ENCODE data around the gene CA10. TPM values are rescaled to one million over a fixed set of nuclear protein-coding genes. Genes with fewer than 3 reads are reported as not detected.

Gene CA10
- total and polyA plus RNA-seq, 2 donors (not counting 1 experiment from before 2014, with no cell fraction given), result not detected

DNA sequence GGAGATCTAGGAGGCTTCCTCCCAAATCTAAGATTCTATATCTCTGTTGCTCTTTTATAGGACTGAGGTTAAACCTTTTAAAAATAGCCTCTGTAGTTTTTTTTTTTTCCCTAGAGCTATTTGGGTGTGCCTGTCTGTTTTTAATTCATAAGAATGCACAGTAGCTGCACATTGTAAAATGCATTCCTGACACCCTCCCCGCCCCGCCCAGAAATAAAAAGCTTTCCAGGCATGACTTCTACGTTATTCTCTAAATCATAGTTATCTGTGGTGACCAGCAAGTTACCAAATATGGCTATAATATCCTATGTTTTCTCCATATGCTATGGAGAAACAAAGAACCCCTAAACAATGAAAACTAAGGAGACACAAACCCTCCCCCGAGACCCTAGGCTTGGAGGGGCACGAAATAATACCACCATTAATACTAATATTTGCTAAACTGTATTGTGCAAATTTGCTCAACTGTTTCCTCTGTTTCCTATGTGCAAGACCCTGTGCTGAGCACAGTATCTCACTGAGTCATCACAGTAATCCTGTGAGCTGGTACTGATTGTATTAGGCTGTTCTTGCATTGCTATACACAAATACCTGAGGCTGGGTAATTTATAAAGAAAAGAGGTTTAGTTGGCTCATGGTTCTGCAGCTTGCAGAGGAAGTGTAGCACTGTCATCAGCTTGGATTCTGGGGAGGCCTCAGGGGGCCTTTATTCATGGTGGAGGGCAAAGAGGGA is 388.3 kb downstream of the CA10 start:
- Histone ChIP-seq H3K4me3 (replicated peaks in 1 of 4; ENCODE audit: control extremely low read depth in 1 of 4, insufficient read depth in 1 of 4, low read depth in 3 of 4, low read length in 4 of 4) (no peak overlapping the region), H3K4me2 (ENCODE audit: extremely low read depth, insufficient read depth, low read length) (no peak overlapping the region), H4K20me1 (ENCODE audit: control insufficient read depth, extremely low read depth, insufficient read depth, low read length) (no peaks in the 10 kb centered on the region), H3K9ac (ENCODE audit: insufficient read depth, low read length) (no peak overlapping the region), H3K27ac (ENCODE audit: insufficient read depth, low read length) (no peak overlapping the region), H3K79me2 (ENCODE audit: control insufficient read depth, insufficient read depth, low read length) (no peaks in the 10 kb centered on the region), H2AFZ (ENCODE audit: low read length) (no peak overlapping the region), H3K4me1 (ENCODE audit: control insufficient read depth, extremely low read depth, insufficient read depth, low read length) (no peaks in the 10 kb centered on the region), H3K36me3 (ENCODE audit: control insufficient read depth, insufficient read depth, low read length) (no peaks in the 10 kb centered on the region), H3K27me3 (ENCODE audit: control insufficient read depth, insufficient read depth, low read length) (no peaks in the 10 kb centered on the region), H3K9me3 (ENCODE audit: control insufficient read depth, insufficient read depth, low read depth, low read length) (no peaks in the 10 kb centered on the region)
- no peak for TF ChIP-seq EZH2 (IDR thresholded peaks at IDR 0.05; ENCODE audit: low read length, missing control alignments)
- TF ChIP-seq, protein P1, sequence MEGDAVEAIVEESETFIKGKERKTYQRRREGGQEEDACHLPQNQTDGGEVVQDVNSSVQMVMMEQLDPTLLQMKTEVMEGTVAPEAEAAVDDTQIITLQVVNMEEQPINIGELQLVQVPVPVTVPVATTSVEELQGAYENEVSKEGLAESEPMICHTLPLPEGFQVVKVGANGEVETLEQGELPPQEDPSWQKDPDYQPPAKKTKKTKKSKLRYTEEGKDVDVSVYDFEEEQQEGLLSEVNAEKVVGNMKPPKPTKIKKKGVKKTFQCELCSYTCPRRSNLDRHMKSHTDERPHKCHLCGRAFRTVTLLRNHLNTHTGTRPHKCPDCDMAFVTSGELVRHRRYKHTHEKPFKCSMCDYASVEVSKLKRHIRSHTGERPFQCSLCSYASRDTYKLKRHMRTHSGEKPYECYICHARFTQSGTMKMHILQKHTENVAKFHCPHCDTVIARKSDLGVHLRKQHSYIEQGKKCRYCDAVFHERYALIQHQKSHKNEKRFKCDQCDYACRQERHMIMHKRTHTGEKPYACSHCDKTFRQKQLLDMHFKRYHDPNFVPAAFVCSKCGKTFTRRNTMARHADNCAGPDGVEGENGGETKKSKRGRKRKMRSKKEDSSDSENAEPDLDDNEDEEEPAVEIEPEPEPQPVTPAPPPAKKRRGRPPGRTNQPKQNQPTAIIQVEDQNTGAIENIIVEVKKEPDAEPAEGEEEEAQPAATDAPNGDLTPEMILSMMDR (conservative IDR thresholded peaks at IDR 0.05 in 1 of 2, IDR thresholded peaks at IDR 0.05 in 1 of 2; ENCODE audit: low read depth in 1 of 2, low read length in 2 of 2), result no peak
- DNase-seq (ENCODE audit: low read depth in 2 of 2), result no peak

DNA sequence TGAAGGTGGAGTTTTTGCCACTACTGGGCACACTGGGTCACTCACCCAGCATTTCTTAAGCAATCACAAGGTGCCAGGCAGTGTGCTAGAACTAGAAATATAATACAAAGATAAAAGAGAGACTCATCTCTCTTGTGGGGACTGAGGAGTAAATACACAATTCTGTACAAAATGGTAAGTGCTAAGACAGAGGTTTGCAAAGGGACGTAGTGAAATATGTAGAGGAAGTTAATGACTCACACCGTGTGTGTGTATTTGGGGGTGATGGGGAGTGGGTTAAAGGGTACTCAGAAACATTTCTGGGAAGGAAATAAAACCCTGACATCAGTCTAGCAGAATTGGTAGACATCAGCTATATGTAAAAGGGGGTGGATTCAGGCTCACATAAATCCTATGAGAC is 389.3 kb downstream of the CA10 start:
- no peak for TF ChIP-seq EZH2 (IDR thresholded peaks at IDR 0.05; ENCODE audit: low read length, missing control alignments)
- TF ChIP-seq, protein P1 (conservative IDR thresholded peaks at IDR 0.05 in 1 of 2, IDR thresholded peaks at IDR 0.05 in 1 of 2; ENCODE audit: low read depth in 1 of 2, low read length in 2 of 2), result no peak
- Histone ChIP-seq H4K20me1 (ENCODE audit: control insufficient read depth, extremely low read depth, insufficient read depth, low read length) (no peaks in the 10 kb centered on the region), H3K4me1 (ENCODE audit: control insufficient read depth, extremely low read depth, insufficient read depth, low read length) (no peaks in the 10 kb centered on the region), H3K4me2 (ENCODE audit: extremely low read depth, insufficient read depth, low read length) (no peak overlapping the region), H2AFZ (ENCODE audit: low read length) (no peak overlapping the region), H3K36me3 (ENCODE audit: control insufficient read depth, insufficient read depth, low read length) (no peaks in the 10 kb centered on the region), H3K27me3 (ENCODE audit: control insufficient read depth, insufficient read depth, low read length) (no peaks in the 10 kb centered on the region), H3K79me2 (ENCODE audit: control insufficient read depth, insufficient read depth, low read length) (no peaks in the 10 kb centered on the region), H3K4me3 (replicated peaks in 1 of 4; ENCODE audit: control extremely low read depth in 1 of 4, insufficient read depth in 1 of 4, low read depth in 3 of 4, low read length in 4 of 4) (no peak overlapping the region), H3K9ac (ENCODE audit: insufficient read depth, low read length) (no peak overlapping the region), H3K27ac (ENCODE audit: insufficient read depth, low read length) (no peak overlapping the region), H3K9me3 (ENCODE audit: control insufficient read depth, insufficient read depth, low read depth, low read length) (no peaks in the 10 kb centered on the region)
- no peak for DNase-seq (ENCODE audit: low read depth in 2 of 2)

DNA sequence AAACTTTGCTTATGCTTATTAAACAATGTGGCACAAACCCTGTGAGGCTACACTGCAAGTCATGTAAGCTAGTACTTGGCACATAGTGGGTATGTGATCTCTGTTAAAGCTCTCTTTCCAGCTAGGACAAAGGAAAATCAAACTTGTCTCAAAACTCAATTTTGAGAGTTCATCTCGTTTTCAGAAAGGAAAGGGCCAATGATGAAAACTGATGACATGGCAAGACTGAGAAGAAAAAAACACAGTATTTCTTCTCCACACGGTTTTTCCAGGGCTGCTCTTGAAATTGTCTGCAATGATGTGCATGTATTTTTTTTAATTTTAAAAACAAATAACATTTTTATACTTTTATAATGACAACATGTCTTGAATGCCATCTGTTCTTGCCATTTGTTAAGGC is 389.8 kb downstream of the CA10 start:
- H3K9ac ChIP-seq (ENCODE audit: insufficient read depth, low read length), result no peak overlapping the region
- H3K27ac ChIP-seq (ENCODE audit: insufficient read depth, low read length), result no peak overlapping the region
- no peak overlapping the region for H2AFZ ChIP-seq (ENCODE audit: low read length)
- no peaks in the 10 kb centered on the region for H4K20me1 ChIP-seq (ENCODE audit: control insufficient read depth, extremely low read depth, insufficient read depth, low read length)
- TF ChIP-seq, protein P1 (conservative IDR thresholded peaks at IDR 0.05 in 1 of 2, IDR thresholded peaks at IDR 0.05 in 1 of 2; ENCODE audit: low read depth in 1 of 2, low read length in 2 of 2), result no peak
- no peak for TF ChIP-seq EZH2 (IDR thresholded peaks at IDR 0.05; ENCODE audit: low read length, missing control alignments)
- no peak for DNase-seq (ENCODE audit: low read depth in 2 of 2)
- H3K4me2 ChIP-seq (ENCODE audit: extremely low read depth, insufficient read depth, low read length), result no peak overlapping the region
- no peak overlapping the region for H3K4me3 ChIP-seq (replicated peaks in 1 of 4; ENCODE audit: control extremely low read depth in 1 of 4, insufficient read depth in 1 of 4, low read depth in 3 of 4, low read length in 4 of 4)
- H3K36me3 ChIP-seq (ENCODE audit: control insufficient read depth, insufficient read depth, low read length), result no peaks in the 10 kb centered on the region
- H3K27me3 ChIP-seq (ENCODE audit: control insufficient read depth, insufficient read depth, low read length), result no peaks in the 10 kb centered on the region
- no peaks in the 10 kb centered on the region for H3K79me2 ChIP-seq (ENCODE audit: control insufficient read depth, insufficient read depth, low read length)
- no peaks in the 10 kb centered on the region for H3K4me1 ChIP-seq (ENCODE audit: control insufficient read depth, extremely low read depth, insufficient read depth, low read length)
- no peaks in the 10 kb centered on the region for H3K9me3 ChIP-seq (ENCODE audit: control insufficient read depth, insufficient read depth, low read depth, low read length)
